DMS153 (cell line): Measurements from ENCODE around the gene ZNF496.
"Not testable (repeated sequence)": the region's sequence is repeated elsewhere in the genome, so short reads cannot be mapped to it uniquely, and the experiment has no call there.

ENCODE experiments used
- DNase-seq: peaks from one replicate; lab custom pipeline; 2025; lab: John Stamatoyannopoulos, UW

The ZNF496 gene

DNA sequence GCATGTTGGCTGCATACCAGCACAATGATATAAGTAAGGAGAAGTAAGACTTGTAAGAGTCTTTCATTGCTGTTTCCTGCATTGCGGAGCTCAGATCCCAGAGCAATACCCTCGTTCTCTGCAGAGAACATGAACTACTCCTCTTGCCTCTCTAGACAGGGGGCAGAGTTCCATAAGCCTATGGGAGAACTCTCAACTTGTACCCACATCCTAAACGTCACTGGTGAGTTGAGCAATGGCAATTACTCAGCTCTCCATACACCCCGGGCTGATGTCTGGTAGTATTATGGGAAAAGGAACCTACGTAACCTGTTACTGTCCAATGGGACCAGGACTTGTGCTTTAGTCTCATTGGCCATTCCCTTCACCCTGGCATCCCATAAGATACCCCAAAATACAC lies 27.3 kb upstream of the ZNF496 start:
- DNase-seq, result no peak

DNA sequence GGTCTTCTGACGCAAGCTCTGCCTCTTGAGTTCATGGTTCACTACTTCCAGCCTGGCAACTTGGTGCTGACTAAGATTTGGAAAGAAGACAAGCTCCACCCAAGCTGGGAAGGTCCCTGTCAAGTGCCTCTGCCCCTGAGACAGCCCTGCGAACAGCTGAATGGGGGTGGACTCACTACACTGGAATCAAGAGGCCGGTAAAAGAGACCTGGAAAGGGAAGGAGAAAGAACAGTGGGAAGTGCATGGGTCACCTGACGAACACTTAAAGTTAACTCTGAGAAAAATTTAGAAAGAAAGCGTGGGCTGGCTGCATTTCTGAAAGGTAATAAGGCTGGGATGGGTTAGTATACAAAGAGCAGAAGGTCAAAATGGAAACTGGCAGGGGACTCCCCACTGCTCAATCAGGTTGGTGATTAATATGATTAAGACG lies 26.1 kb upstream of the ZNF496 start:
- no peak for DNase-seq

DNA sequence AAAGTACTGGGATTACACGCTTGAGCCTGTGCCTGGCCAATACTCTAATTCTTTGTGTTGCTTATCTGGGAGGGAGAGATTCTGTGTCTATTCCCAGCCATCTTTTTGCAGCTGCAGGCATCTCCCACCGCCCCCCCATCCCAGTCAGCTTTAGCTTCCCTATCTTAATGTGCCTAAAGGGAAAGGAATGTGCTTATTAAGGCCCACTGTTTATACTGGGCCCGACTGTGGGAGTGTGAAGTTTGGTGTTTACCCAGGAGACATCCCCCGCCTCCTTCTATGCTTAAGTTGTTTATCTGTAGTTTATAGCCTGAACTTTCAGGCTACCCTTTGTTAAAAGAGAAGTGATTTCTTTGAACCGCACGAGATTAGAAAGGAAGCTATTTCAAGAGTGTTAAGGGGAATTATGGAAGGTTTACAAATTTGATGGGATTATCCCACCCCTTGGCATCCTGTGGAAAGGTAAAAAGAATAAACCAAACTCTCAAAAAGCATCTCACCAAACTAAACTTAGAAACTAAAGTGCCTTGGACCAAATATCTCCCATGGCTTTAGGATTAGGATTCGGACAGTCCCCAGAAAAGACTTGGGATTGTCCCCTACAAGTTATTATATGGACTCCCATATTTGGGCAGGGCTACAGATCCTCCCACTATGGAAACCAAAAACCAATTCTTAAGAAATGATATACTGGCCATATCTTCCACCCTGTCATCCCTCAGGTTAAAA lies 25.5 kb upstream of the ZNF496 start:
- no peak for DNase-seq

DNA sequence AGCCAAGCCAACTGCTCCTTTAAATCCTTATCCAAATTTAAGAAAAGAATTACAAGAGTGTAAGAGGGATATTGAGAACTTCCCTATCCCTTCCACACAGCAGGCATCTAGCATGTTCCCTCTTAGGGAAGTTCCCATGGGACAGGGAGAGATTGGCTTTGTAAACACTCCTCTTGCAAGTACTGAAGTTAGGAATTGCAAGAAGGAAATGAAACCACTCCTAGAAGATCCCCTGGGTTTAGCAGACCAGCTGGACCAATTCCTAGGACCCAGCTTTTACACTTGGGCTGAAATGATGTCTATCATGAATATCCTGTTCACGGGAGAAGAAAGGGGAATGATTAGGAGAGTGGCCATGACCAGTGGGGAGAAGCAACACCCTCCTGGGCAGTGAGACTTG lies 23.5 kb upstream of the ZNF496 start:
- DNase-seq, result not testable (repeated sequence)

DNA sequence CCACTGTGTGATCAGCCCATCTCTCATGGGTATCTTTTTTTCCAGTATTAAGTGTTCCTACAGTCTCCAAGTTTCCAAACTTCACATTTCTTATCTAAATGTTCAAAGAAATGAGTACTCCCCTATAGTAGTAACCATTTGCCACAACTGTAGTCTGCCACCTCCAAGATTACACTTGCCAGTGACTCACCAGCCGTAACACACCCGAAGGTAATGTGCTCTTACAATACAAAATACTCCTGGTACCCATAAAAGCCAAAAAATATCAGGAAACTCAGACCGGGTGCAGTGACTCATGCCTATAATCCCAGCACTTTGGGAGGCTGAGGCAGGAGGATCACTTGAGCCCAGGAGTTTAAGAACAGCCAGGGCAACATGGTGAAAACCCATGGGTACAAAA lies 20.5 kb upstream of the ZNF496 start:
- no peak for DNase-seq

DNA sequence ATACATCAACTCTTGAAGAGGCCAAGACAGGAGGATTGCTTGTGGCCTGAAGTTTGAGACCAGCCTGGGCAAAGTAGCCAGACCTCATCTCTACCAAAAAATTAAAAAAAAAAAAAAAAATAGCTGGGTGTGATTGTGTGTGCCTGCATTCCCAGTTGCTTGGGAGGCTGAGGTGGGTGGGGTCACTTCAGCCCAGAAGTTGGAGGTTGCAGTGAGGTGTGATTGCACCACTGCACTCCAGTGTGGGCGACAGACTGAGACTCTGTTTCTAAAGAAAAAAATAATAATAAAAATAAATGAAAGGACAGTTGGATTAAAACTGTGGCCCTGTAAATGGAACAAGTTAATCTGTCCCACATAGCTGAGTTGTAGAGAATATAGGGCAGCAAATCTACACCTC lies 18.9 kb upstream of the ZNF496 start:
- DNase-seq, result no peak

DNA sequence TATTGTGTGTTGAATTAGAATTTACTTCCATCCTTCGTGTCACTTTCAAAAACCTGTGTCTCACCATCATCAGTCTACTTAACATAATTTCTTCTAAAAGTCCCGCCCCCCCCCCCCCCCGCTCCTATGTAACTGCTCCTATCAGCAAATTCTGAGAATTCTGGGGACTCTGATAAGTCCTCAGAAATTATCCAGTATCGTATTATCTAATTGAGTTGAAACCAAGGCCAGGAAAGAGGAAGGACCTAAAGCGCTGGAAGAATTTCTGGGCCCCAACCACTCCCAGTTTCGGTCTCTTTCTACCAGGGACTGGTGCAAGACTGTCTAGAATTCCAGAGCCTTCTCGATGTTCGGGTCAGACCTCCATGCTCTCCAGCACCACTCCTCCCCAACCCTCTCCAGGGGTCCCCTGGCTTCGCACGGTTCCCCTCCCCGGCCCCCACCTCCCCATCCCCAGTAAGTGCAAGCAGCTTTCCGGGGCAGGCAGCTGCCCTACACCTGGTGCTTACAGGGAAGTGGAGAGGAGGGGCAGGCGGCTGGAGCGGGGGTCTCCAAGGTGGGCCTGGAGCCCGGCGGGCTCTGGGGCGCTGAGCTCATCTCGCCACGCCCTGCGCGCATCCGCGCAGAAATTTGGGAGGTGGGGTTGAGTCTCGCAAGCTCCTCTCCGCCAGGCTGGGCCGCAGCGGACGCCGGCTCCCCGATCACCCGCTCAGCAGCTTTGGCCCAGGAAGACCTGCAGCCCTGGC lies 16.0 kb upstream of the ZNF496 start:
- DNase-seq, result no peak

DNA sequence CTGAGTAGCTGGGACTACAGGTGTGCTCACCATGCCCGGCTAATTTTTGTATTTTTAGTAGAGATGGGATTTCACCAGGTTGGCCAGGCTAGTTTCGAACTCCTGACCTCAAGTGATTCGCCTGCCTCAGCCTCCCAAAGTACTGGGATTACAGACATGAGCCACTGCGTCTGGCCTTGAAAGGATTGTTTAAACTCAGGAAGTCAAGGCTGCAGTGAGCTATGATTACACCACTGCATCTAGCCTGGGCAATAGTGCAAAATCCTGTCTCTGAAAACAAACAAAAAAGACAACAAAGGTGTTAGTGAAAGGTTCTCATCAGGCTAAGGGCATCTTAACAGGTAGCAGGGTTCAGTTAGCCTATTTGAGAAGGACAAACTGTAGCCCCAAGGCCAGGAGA lies 14.2 kb upstream of the ZNF496 start:
- no peak for DNase-seq

DNA sequence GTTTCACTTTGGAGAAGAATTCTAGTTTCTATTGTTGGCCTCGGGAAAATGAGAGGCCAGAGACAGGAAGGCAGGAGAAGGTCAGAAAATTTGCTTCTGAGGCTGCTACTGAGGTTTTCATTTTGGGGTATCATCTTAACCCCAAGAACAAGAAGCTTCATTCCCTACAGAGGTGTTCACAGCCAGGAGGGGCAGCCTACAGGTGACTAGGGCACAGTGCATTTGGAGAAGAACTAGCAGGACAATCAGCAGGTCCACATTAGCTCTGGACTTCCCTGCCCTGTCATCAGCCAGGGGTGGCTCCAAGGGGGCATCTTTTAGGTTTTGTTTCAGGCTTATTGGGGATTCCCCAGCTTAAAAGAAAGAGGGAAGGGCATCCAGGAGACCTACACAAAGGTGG lies 12.1 kb upstream of the ZNF496 start:
- no peak for DNase-seq

DNA sequence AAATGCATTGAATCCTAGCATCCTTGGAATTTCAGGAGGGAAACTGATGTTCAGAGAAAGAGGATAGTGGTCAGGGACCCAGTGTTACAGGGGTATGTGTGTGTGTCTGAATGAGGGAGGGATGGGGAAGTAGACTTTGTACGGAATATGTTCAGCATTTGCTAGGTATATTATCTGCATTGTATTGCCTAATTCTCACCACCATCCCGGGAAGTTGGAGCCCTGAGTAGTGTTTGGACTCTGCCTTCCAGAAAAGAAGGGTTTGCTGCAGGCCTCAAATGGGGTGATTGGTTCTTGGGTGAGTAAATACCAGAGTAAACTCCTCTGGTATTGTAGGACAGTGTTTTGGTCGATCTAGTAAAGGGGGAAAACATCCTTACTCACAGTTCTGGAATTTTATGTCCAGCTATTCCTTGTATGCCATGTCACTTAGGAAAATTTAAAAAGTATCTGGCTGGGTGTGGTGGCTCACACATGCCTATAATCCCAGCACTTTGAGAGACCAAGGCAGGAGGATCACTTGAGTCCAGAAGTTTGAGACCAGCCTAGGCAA lies 7.1 kb upstream of the ZNF496 start:
- DNase-seq, result no peak

DNA sequence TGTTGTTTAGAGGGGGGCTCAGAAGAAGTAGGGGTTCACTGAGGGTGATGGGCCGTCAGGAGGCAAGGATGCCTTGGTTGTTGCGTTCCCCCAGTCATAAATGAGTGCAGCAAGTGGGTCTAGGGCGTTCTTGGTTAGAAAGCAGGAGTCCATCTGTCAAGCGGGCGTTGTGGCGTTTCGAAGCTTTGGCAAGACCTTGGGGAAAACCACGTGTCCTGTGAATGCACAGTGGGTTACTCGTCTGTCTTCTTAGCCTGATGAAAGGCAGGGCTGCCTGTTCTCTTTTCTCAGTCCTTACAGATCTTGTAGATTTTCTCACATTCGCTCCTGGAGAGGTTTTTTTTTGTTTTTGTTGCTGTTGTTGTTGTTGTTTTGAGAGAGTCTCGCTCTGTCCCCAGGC lies 6.3 kb upstream of the ZNF496 start:
- DNase-seq, result no peak

DNA sequence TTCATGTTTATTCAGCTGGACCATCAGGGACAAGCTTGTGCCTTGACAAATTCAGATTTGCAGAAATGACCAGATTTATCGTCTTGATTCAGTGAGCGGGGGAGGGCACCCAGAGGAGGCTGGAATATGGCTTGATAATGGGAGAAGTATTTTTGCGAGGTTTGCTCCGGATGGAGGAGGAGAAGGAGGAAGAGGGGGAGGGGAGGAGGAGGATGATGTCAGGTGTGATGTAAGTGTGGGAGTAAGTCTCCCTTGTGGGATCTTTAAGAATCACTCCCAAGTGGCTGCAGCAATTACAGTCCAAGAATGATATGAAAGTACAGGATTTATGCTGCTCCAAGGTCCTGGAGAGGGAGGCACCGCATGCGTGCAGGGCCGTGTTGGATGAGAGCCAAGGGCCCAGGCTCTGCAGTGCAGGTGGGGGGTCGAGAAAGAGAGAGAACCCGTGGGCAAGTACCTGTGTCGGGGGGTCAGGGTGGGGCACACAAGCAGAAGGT lies 5.6 kb upstream of the ZNF496 start:
- DNase-seq, result no peak

DNA sequence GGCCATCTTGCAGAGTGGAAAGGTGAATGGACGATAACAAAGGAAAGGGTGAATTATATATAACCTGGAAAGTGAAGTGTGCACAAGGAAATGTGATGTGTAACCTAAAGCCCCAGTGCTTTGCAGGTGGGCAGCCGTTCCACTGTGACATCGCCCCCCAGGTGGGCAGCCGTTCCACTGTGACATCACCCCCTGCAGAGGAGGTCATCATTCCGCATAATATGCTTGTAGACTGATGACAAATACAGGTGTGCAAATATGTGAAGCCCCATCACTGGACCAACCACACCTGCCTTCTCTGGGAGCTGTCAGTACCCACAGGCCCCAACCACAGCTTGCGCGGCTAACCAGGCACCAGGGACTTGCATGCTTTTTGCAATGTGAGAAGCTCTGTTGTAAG lies 4.7 kb upstream of the ZNF496 start:
- DNase-seq, result peak; percentile 15

DNA sequence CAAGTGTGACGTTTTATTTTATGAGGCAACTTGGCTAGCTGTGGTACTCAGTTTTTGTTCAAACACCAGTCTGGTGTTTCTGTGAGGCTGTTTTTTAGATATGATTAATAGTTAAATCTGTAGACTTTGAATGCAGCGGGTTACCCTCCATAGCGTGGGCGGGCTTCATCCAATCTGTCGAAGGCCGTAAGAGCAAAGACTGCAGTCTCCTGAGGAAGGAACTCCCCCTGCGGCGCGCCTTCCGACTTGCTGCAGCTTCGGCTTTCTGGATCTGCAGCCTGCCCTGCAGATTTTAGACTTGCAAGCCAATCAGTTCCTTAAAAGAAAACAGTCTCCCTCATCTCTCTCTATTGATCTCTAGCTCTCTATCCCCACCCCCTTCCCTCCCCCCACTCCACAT lies 4.2 kb upstream of the ZNF496 start:
- DNase-seq, result no peak

DNA sequence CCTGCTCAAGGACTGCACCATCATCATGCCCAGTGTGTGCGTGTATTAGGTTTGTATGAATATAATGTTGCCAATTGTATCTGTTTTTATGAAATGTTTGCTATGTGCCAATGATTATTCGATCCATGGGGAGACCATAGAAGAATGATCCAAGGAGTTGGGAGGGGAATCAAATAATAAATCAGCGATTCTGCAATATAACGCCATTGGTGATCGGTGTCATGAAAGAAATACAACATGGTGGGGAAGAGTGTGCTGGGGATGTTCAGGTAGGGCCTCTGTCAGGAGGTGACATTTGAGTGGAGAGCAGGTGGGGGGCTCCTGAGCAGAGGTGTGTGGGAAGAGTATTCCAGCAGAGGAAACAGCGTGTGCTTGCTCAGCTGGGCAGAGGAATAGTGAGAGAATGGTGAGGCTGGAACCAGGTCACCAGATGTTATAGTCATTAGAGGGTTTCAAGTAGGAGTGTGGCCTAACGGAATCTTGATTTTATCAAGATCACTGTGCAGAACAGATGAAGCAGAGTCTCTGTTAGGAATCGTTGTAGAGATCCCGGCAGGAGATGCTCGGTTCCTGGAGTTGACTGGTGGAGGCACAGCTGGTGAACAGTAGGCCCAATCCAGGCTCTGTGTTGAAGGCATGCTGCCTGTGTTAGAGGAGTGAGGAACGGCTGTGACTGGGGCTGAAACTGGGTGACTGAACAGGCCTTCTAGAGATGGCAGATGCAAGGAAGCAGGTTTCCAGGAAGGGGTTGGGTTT lies 2.9 kb upstream of the ZNF496 start:
- DNase-seq, result no peak

DNA sequence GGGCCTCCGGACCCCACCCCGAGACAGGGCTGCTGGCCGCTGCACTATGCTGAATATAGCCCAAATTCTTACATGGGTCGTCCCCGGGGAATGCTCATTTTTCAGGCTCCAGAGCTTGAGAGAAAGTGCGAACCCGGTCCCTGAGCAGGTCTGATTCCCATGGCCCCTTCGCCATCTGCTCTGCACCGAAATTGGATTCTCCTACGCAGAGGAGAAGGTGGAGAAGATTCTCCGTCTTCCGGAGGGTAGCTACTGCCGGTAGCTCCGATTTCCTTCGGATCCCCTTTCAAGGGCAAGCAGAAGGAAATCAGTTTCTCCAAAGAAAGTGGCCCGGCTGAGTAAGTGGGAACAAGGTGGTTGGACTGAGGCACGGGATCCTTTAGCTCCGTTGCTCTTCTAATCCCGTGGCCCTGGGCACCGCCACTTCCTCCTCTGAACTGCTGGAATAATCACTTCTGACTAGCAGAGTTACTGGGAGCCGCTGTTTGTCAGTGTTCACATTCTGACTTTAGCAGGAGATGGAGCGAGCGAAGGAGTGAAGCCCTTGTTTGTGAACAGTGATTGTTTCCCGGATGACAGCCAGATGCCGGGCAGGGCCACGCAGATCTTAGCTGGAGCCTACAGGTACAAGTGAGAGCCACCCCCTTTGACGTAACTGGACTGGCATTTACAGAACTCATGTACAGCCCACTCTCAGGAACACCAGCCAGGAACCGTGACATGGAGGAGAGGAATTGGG lies 1.1 kb upstream of the ZNF496 start:
- peak; percentile 28 for DNase-seq

DNA sequence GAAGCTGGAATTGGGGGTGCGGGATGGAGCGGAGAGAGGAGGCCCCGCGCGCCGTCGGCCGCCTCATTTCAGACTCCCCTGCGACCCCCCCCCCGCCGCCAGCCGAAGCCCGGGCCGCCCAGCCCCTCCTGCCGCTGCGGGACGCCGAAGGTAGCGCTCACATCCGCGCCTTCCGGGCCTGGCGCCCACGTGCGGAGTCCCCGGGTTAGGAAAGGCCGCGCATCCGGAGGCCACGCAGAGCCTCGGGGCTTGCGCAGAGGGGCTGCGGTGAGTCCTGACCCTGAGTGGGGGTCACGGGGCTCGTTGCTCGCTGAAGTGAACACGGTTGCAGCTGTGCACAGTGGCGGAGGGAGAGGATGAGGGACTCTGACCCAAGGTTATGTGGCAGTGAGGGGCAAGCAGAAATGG lies 552 bp upstream of the ZNF496 start:
- peak; percentile 38 for DNase-seq

DNA sequence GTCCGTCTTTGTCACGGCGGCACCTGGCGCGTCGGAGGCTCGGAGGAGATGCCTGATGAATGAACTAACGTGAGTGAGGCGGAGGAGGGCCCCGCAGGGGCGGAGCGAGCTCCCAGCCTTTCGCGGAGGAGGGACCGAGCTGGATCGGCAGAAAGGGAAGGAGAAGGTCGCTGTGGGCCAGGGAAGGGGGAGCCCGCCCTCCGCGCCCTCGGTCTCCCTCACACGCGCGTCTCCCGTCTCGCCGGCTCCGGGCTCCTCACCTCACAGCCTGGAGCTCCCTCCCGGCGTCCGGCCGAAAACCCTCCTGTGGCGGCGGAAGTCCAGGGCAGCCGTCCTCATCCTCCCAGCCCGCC lies 519 bp downstream of the ZNF496 start:
- DNase-seq, result peak; percentile 67

DNA sequence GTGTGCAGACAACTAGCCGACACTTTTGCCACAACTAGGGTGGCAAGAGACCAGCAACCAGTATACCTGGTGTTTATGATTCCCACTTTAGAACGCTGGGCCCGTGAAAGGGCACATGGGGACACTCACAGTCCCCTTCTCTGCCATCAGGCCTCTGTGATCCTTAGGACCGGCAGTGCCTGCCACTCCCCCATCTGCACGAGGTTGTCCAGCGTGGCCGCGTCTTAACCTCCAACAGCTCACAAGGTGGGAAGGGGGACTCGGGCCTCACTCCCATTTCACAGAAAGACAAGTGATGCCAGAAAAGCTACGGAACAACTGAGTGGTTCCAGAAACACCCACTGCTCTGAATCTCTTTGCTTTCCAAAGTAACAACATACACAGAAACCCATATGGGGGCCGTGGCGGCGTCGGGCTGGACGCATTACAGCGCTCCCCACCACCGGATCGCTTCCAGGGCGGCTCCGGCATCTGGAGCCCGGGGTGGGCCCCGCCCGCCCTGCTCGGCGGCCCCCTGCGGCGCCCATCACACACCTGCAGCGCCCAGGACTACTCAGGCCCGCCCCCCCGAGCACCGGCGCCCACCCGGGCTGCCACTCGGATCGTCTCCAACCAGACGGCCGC lies 1.0 kb downstream of the ZNF496 start:
- DNase-seq, result no peak

DNA sequence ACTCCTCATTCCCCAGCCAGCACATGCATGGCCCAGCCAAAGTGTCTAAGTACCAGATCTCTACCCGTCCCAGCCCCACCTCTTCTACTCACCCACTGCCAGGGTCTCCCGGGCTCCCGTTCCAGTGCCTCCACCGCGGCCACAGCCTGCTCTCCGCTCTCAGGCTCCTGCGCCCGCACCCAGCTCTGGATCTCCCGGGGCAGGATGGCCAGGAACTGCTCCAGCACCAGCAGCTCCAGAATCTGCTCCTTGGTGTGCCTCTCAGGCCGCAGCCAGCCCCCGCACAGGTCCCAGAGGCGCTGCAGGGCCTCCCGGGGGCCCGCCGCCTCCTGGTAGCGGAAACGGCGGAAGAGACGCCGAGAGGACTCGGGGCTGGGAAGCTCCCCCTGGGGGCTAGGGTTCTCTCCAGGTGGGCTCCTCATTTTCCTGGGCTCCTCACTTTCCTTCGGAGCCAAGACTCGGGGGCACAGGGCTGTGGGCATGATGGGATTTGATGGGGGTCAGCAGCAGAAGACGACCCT lies 2.5 kb downstream of the ZNF496 start:
- no peak for DNase-seq

DNA sequence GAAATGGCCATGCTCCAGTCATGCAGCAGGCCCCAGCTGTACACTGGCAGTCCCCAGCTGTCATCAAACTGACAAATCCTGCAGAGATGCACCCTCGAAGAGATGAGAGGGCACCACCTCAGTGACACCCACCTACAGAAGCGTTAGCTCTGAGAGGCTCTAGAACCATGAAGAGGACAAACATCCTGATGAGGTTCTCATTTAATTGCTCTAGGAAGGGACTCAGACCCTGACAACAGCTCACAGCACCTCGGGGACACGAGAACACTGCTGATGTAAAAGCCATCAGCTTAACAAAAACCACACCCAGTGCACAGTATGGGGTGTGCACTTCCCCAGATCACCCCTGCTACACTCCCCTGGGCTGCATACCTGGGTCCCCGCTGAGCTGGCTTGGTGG lies 3.4 kb downstream of the ZNF496 start:
- no peak for DNase-seq
